Endothelial cell of umbilical vein (primary cell): ENCODE results near the gene MYO9B. TPM values are rescaled to one million over a fixed set of nuclear protein-coding genes. Genes with fewer than 3 reads are reported as not detected.

Source experiments
- BruUV-seq: library from RNA; stranded (reverse); fragments of 400-500 nt; replicated peaks from 2 replicates; lab custom pipeline; 2021; lab: Mats Ljungman, UMichigan
- CTCF ChIA-PET: fragments of 300-600, 350-600 bp; sonication (Branson Sonifier 250); formaldehyde crosslinking; loops from one replicate; lab custom pipeline; 2021; ENCODE audit warnings: antibody characterized with exemption, inconsistent platforms; lab: Charles Lee
- POLR2A ChIA-PET: fragments of 300-600, 350-600 bp; sonication (Branson Sonifier 250); formaldehyde crosslinking; loops from one replicate; lab custom pipeline; 2021; ENCODE audit warnings: antibody characterized with exemption, inconsistent platforms; lab: Charles Lee
- DNase-seq: peaks from one replicate; pipeline ENCODE4 v3.0.0-alpha.2; 2011; ENCODE audit warnings: low read depth, low spot score
- FAIRE-seq: peaks from 2 replicates; lab custom pipeline; 2011; peaks lifted over from hg19 to GRCh38; lab: Jason Lieb, UNC
- H2AFZ ChIP-seq: 2 replicates; pipeline ENCODE4 v1.6.0; 2012; ENCODE audit warnings: low read depth, low read length, control low read depth, inconsistent platforms
- H3K27ac ChIP-seq: 2 replicates; pipeline ENCODE4 v1.5.1; 2011; ENCODE audit warnings: low read depth, mild to moderate bottlenecking, control low read depth, low read length, moderate library complexity; ENCODE audit not compliant: insufficient read depth
- H3K27me3 ChIP-seq, 2 experiments: 2 replicates each; pipeline versions ENCODE4 v1.6.0 to v1.6.1; 2011; ENCODE audit warnings: low read length in 2 of 2, mixed read lengths in 1 of 2; ENCODE audit not compliant: control insufficient read depth in 2 of 2, insufficient read depth in 2 of 2
- H3K36me3 ChIP-seq, 2 experiments: 2 replicates in 1 of 2; 3 replicates in 1 of 2; pipeline ENCODE4 v1.5.1; 2011; ENCODE audit warnings: low read length in 2 of 2, mild to moderate bottlenecking in 1 of 2, moderate library complexity in 1 of 2; ENCODE audit not compliant: control insufficient read depth in 2 of 2, insufficient read depth in 2 of 2; ENCODE audit errors: extremely low read depth in 1 of 2
- H3K4me1 ChIP-seq: 3 replicates; pipeline ENCODE4 v1.5.1; 2011; ENCODE audit warnings: mild to moderate bottlenecking, low read length; ENCODE audit not compliant: control insufficient read depth, insufficient read depth; ENCODE audit errors: extremely low read depth
- H3K4me2 ChIP-seq: 2 replicates; pipeline ENCODE4 v1.6.1; 2011; ENCODE audit warnings: low read length, control low read depth, mixed read lengths; ENCODE audit not compliant: insufficient read depth
- H3K4me3 ChIP-seq, 3 experiments: fragments of 200-600 bp in 1 of 3; sonication (generic), shearing (Covaris generic) in 1 of 3; replicated peaks in 1 of 3; 2 replicates each; pipeline ENCODE4 v1.5.1; 2011 to 2016; ENCODE audit warnings: control low read depth in 3 of 3, low read length in 3 of 3, mild to moderate bottlenecking in 2 of 3, inconsistent platforms in 1 of 3, low read depth in 1 of 3, moderate library complexity in 1 of 3; ENCODE audit not compliant: insufficient read depth in 1 of 3
- H3K79me2 ChIP-seq: 2 replicates; pipeline ENCODE4 v1.6.0; 2012; ENCODE audit warnings: low read length, inconsistent platforms; ENCODE audit not compliant: control insufficient read depth, insufficient read depth
- H3K9ac ChIP-seq: replicated peaks from 2 replicates; pipeline ENCODE3; 2011; ENCODE audit warnings: low read length, control low read depth; ENCODE audit not compliant: insufficient read depth; ENCODE audit errors: extremely low read depth
- H3K9me1 ChIP-seq: replicated peaks from 3 replicates; pipeline ENCODE4 v1.6.0; 2011; ENCODE audit warnings: mild to moderate bottlenecking, low read length; ENCODE audit not compliant: control insufficient read depth, insufficient read depth; ENCODE audit errors: extremely low read depth
- H3K9me3 ChIP-seq: replicated peaks from 2 replicates; pipeline ENCODE4 v1.5.1; 2012; ENCODE audit warnings: low read length, inconsistent platforms; ENCODE audit not compliant: control insufficient read depth, insufficient read depth
- H4K20me1 ChIP-seq: replicated peaks from 2 replicates; pipeline ENCODE3; 2011; ENCODE audit warnings: mild to moderate bottlenecking, low read length; ENCODE audit not compliant: control insufficient read depth, insufficient read depth; ENCODE audit errors: extremely low read depth
- EZH2 ChIP-seq: IDR thresholded peaks from 2 replicates; pipeline ENCODE4 v1.6.1; 2012; ENCODE audit warnings: borderline replicate concordance, low read depth, mild to moderate bottlenecking, moderate library complexity, low read length, inconsistent platforms; ENCODE audit not compliant: severe bottlenecking
- FOS ChIP-seq: IDR thresholded peaks from 2 replicates; pipeline ENCODE4 v1.6.1; 2011; ENCODE audit warnings: mild to moderate bottlenecking, low read length, moderate library complexity, borderline replicate concordance; ENCODE audit not compliant: insufficient read depth
- GATA2 ChIP-seq: IDR thresholded peaks from 2 replicates; pipeline ENCODE4 v1.7.0; 2011; ENCODE audit warnings: low read depth, mild to moderate bottlenecking, moderate library complexity, mixed read lengths, low read length; ENCODE audit not compliant: insufficient read length, insufficient read depth
- JUN ChIP-seq: IDR thresholded peaks from 2 replicates; pipeline ENCODE4 v1.6.1; 2011; ENCODE audit warnings: borderline replicate concordance, low read depth; ENCODE audit not compliant: insufficient read length, insufficient read depth
- MAX ChIP-seq: IDR thresholded peaks from 2 replicates; pipeline ENCODE4 v1.6.1; 2011; ENCODE audit not compliant: insufficient read depth, insufficient read length
- MYC ChIP-seq: IDR thresholded peaks from one replicate; pipeline ENCODE4 v1.6.1; 2011; ENCODE audit warnings: mild to moderate bottlenecking, low read depth, low read length
- POLR2A ChIP-seq: IDR thresholded peaks from 2 replicates; pipeline ENCODE4 v1.6.1; 2012; ENCODE audit warnings: low read depth, mild to moderate bottlenecking, control low read depth, low read length
- POLR2AphosphoS5 ChIP-seq: IDR thresholded peaks from 2 replicates; pipeline ENCODE4 v1.6.1; 2012; ENCODE audit warnings: low read depth, mild to moderate bottlenecking, control low read depth, low read length, moderate library complexity; ENCODE audit not compliant: insufficient read depth
- dilution Hi-C: fragments of 300-500 bp; cut with MboI; formaldehyde crosslinking; loops from one replicate; pipeline ENCODE4 v1.15.0; 2019; ENCODE audit warnings: low sequenced_read_pairs; ENCODE audit not compliant: extremely low pct_ligation_motif_present
- intact Hi-C: fragments of 100-400 bp; cut with micrococcal nuclease; formaldehyde crosslinking; loops from one replicate; pipeline ENCODE4 v1.10.0; 2022
- polyA plus RNA-seq, 4 experiments: library from polyadenylated mRNA; depleted of rRNA in 3 of 4; stranded (reverse) in 3 of 4; unstranded in 1 of 4; fragments of >200 nt; gene quantifications; 2 replicates each; pipeline versions ENCODE4 v1.2.1 to v1.2.3, GENCODE V29; 2011 to 2012; ENCODE audit warnings: missing spikeins in 1 of 4
- total RNA-seq: library from RNA; stranded (reverse); gene quantifications from 2 replicates; pipeline ENCODE4 v1.2.3, GENCODE V29; 2021
- TF ChIP-seq, protein P1 (sequence below), 2 donors: IDR thresholded peaks; 1 replicate in 1 of 2; 2 replicates in 1 of 2; pipeline ENCODE4 v1.5.1; 2011; ENCODE audit warnings: low read length in 2 of 2, mild to moderate bottlenecking in 2 of 2, moderate library complexity in 2 of 2, control low read depth in 1 of 2, inconsistent platforms in 1 of 2, low read depth in 1 of 2; ENCODE audit not compliant: insufficient read depth in 1 of 2; ENCODE audit errors: extremely low read depth in 1 of 2

MYO9B gene
- total and polyA plus RNA-seq, 2 donors (not counting 3 experiments of a cell fraction or from before 2014, with no cell fraction given): 64.4 to 119 TPM

DNA sequence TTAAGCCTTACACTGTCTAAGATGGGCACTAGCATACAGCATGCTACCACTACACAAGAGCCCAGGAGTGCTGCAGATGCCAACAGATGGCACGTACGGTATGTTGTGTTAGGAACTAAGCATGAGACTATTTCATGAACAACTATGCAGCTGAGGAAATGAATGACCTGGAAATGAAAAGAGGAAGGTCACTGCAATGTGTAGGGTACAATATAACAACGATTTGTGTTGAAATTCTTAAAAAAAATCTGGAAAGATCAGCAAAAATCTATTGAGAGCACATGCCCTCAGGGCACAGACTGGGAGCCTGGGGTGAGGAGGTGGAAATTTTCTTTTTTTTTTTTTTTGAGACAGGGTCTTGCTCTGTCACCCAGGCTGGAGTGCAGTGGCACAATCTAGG, 14.8 kb upstream of the MYO9B start:
- DNase-seq (no peak), FAIRE-seq (no peak)
- H3K9me3 ChIP-seq: no peaks in the 10 kb centered on the region
- no peak overlapping the region for H2AFZ ChIP-seq
- H3K4me3 ChIP-seq: no peak overlapping the region
- peaks cover 4 to 6% of the 10 kb centered on the region in 2 experiments for H3K36me3 ChIP-seq
- H3K4me1 ChIP-seq: no peaks in the 10 kb centered on the region
- POLR2A ChIA-PET: interaction anchor here (0.6 kb wide), 1 partner anchor 225 kb away, joined by 9 read pairs; no protein-coding TSS in a partner anchor
- H3K9ac ChIP-seq: no peak overlapping the region
- no peak overlapping the region for H3K4me2 ChIP-seq
- CTCF ChIA-PET: no interaction called here
- dilution Hi-C loops (no loop called here), intact Hi-C loops (no loop called here)
- no peak overlapping the region for H3K27ac ChIP-seq
- H3K9me1 ChIP-seq: no peaks in the 10 kb centered on the region
- no peaks in the 10 kb centered on the region for H4K20me1 ChIP-seq
- no peaks in the 10 kb centered on the region for H3K27me3 ChIP-seq
- TF ChIP-seq JUN: no peak
- TF ChIP-seq POLR2A: no peak
- TF ChIP-seq FOS: no peak
- no peak for TF ChIP-seq EZH2
- TF ChIP-seq GATA2: no peak
- TF ChIP-seq POLR2AphosphoS5: no peak
- TF ChIP-seq, protein P1, sequence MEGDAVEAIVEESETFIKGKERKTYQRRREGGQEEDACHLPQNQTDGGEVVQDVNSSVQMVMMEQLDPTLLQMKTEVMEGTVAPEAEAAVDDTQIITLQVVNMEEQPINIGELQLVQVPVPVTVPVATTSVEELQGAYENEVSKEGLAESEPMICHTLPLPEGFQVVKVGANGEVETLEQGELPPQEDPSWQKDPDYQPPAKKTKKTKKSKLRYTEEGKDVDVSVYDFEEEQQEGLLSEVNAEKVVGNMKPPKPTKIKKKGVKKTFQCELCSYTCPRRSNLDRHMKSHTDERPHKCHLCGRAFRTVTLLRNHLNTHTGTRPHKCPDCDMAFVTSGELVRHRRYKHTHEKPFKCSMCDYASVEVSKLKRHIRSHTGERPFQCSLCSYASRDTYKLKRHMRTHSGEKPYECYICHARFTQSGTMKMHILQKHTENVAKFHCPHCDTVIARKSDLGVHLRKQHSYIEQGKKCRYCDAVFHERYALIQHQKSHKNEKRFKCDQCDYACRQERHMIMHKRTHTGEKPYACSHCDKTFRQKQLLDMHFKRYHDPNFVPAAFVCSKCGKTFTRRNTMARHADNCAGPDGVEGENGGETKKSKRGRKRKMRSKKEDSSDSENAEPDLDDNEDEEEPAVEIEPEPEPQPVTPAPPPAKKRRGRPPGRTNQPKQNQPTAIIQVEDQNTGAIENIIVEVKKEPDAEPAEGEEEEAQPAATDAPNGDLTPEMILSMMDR (IDR thresholded peaks at IDR 0.05; ENCODE audit: extremely low read depth in 1 of 2, insufficient read depth in 1 of 2, low read depth in 1 of 2, low read length in 2 of 2): no peak
- no peak for TF ChIP-seq MAX
- no peak for TF ChIP-seq MYC
- no TSS peak for BruUV-seq
- H3K79me2 ChIP-seq: peaks cover 24% of the 10 kb centered on the region
